HAP-1 (cell line): Measurements from ENCODE around the gene ADPGK.

Source experiments
- DNase-seq, 2 experiments: peaks; one replicate each; pipeline ENCODE4 v3.0.0-alpha.2; 2016 to 2020; ENCODE audit warnings: low spot score in 2 of 2
- H3K27me3 ChIP-seq: fragments of 250-450 bp; sonication (Bioruptor Pico); 2 replicates; pipeline ENCODE4 v1.5.1; 2020; ENCODE audit warnings: low read depth, mild to moderate bottlenecking, moderate library complexity
- H3K36me3 ChIP-seq: fragments of 250-450 bp; sonication (Bioruptor Pico); replicated peaks from 2 replicates; pipeline ENCODE4 v1.5.1; 2020; ENCODE audit warnings: mild to moderate bottlenecking
- H3K4me1 ChIP-seq: fragments of 250-450 bp; sonication (Bioruptor Pico); 2 replicates; pipeline ENCODE4 v1.5.1; 2020; ENCODE audit warnings: mild to moderate bottlenecking
- H3K4me3 ChIP-seq: fragments of 250-450 bp; sonication (Bioruptor Pico); 2 replicates; pipeline ENCODE4 v1.5.1; 2020; ENCODE audit warnings: mild to moderate bottlenecking, moderate library complexity
- H3K9me3 ChIP-seq: fragments of 250-450 bp; sonication (Bioruptor Pico); 2 replicates; pipeline ENCODE4 v1.5.1; 2020; ENCODE audit warnings: mild to moderate bottlenecking, moderate library complexity
- in situ Hi-C: fragments of 300-500 bp; cut with MboI; formaldehyde crosslinking; loops from 3 replicates; pipeline ENCODE4 v1.14.3; 2020; ENCODE audit warnings: low sequenced_read_pairs, inconsistent platforms, mixed read lengths

The ADPGK gene

GRCh38 chr15:72785432-72785831 lies 1.9 kb upstream of the ADPGK start:
- no peak overlapping the region for H3K4me3 ChIP-seq
- peaks cover 17% of the 10 kb centered on the region for H3K27me3 ChIP-seq
- DNase-seq, result no peak
- H3K9me3 ChIP-seq, result no peaks in the 10 kb centered on the region
- H3K4me1 ChIP-seq, result peaks cover 17% of the 10 kb centered on the region
- in situ Hi-C loops, result loop anchor here (25.0 kb wide), 1 partner anchor 1327 kb away; no protein-coding TSS in a partner anchor
- H3K36me3 ChIP-seq, result peaks cover 15% of the 10 kb centered on the region

GRCh38 chr15:72784456-72784876 lies 908 bp upstream of the ADPGK start:
- Histone ChIP-seq H3K27me3 (peaks cover 7% of the 10 kb centered on the region), H3K4me1 (peaks cover 17% of the 10 kb centered on the region)
- in situ Hi-C loops, result loop anchor here (25.0 kb wide), 1 partner anchor 1328 kb away; no protein-coding TSS in a partner anchor

GRCh38 chr15:72783004-72783639 lies 436 bp downstream of the ADPGK start:
- in situ Hi-C loops, result loop anchor here (25.0 kb wide), 1 partner anchor 1329 kb away; no protein-coding TSS in a partner anchor
- no peaks in the 10 kb centered on the region for H3K9me3 ChIP-seq
- peaks cover 17% of the 10 kb centered on the region for H3K4me1 ChIP-seq
- peak overlapping the region; percentile 90 for H3K4me3 ChIP-seq
- peak in 1 of 2 experiments; percentile 36 for DNase-seq
- no peaks in the 10 kb centered on the region for H3K27me3 ChIP-seq
- peaks cover 27% of the 10 kb centered on the region for H3K36me3 ChIP-seq

More at GRCh38 chr15:72784456-72784876, 908 bp upstream of the ADPGK start:
- H3K4me3 ChIP-seq, result peak overlapping the region; percentile 90
- H3K36me3 ChIP-seq, result peaks cover 23% of the 10 kb centered on the region
- H3K9me3 ChIP-seq, result no peaks in the 10 kb centered on the region
- DNase-seq, result no peak

GRCh38 chr15:72782274-72783003 lies 1.1 kb downstream of the ADPGK start:
- in situ Hi-C loops, result loop anchor here (25.0 kb wide), 1 partner anchor 1330 kb away; no protein-coding TSS in a partner anchor

GRCh38 chr15:72781631-72782030 lies 1.9 kb downstream of the ADPGK start:
- Histone ChIP-seq H3K36me3 (peaks cover 41% of the 10 kb centered on the region), H3K4me3 (peak overlapping the region; percentile 90), H3K4me1 (peaks cover 17% of the 10 kb centered on the region), H3K9me3 (no peaks in the 10 kb centered on the region), H3K27me3 (no peaks in the 10 kb centered on the region)
- in situ Hi-C loops, result loop anchor here (25.0 kb wide), 1 partner anchor 1331 kb away; no protein-coding TSS in a partner anchor
- peak; percentile 54 to 85 for DNase-seq

More at GRCh38 chr15:72782274-72783003, 1.1 kb downstream of the ADPGK start:
- peaks cover 17% of the 10 kb centered on the region for H3K4me1 ChIP-seq
- H3K36me3 ChIP-seq, result peaks cover 33% of the 10 kb centered on the region
- H3K4me3 ChIP-seq, result peak overlapping the region; percentile 90
- no peaks in the 10 kb centered on the region for H3K27me3 ChIP-seq
- no peaks in the 10 kb centered on the region for H3K9me3 ChIP-seq
- DNase-seq, result peak in 1 of 2 experiments; percentile 42

- in situ Hi-C loops, result loop anchor here (25.0 kb wide), 1 partner anchor 1334 kb away; no protein-coding TSS in a partner anchor
- DNase-seq, result no peak
- Histone ChIP-seq H3K36me3 (peaks cover 55% of the 10 kb centered on the region), H3K9me3 (no peaks in the 10 kb centered on the region), H3K4me3 (no peak overlapping the region), H3K4me1 (peaks cover 14% of the 10 kb centered on the region), H3K27me3 (no peaks in the 10 kb centered on the region)
Observed at GRCh38 chr15:72778796-72779195, 4.8 kb downstream of the ADPGK start.

GRCh38 chr15:72774696-72775383 lies 8.7 kb downstream of the ADPGK start:
- no peaks in the 10 kb centered on the region for H3K9me3 ChIP-seq
- no peaks in the 10 kb centered on the region for H3K27me3 ChIP-seq
- no peak for DNase-seq
- peaks cover 70% of the 10 kb centered on the region for H3K36me3 ChIP-seq
- no peak overlapping the region for H3K4me3 ChIP-seq
- in situ Hi-C loops, result loop anchor here (25.0 kb wide), 1 partner anchor 1337 kb away; no protein-coding TSS in a partner anchor
- peaks cover 11% of the 10 kb centered on the region for H3K4me1 ChIP-seq

GRCh38 chr15:72771329-72771725 lies 12.2 kb downstream of the ADPGK start:
- DNase-seq, result peak in 1 of 2 experiments; percentile 64
- Histone ChIP-seq H3K27me3 (no peaks in the 10 kb centered on the region), H3K4me3 (no peak overlapping the region), H3K9me3 (no peaks in the 10 kb centered on the region), H3K4me1 (peaks cover 11% of the 10 kb centered on the region), H3K36me3 (peaks cover 77% of the 10 kb centered on the region)
- in situ Hi-C loops, result no loop called here

GRCh38 chr15:72770673-72771328 lies 12.8 kb downstream of the ADPGK start:
- no peak overlapping the region for H3K4me3 ChIP-seq
- H3K9me3 ChIP-seq, result no peaks in the 10 kb centered on the region
- no peak for DNase-seq
- no peaks in the 10 kb centered on the region for H3K27me3 ChIP-seq
- peaks cover 11% of the 10 kb centered on the region for H3K4me1 ChIP-seq
- in situ Hi-C loops, result no loop called here
- peaks cover 83% of the 10 kb centered on the region for H3K36me3 ChIP-seq

GRCh38 chr15:72766780-72767179 lies 16.8 kb downstream of the ADPGK start:
- H3K4me3 ChIP-seq, result no peak overlapping the region
- DNase-seq, result no peak
- in situ Hi-C loops, result no loop called here
- no peaks in the 10 kb centered on the region for H3K9me3 ChIP-seq
- H3K27me3 ChIP-seq, result no peaks in the 10 kb centered on the region
- H3K36me3 ChIP-seq, result peaks cover 82% of the 10 kb centered on the region
- H3K4me1 ChIP-seq, result peaks cover 9% of the 10 kb centered on the region

GRCh38 chr15:72766025-72766424 lies 17.5 kb downstream of the ADPGK start:
- in situ Hi-C loops, result no loop called here

GRCh38 chr15:72764656-72765055 lies 18.9 kb downstream of the ADPGK start:
- no peaks in the 10 kb centered on the region for H3K9me3 ChIP-seq
- in situ Hi-C loops, result no loop called here
- DNase-seq, result no peak
- peaks cover 78% of the 10 kb centered on the region for H3K36me3 ChIP-seq
- H3K27me3 ChIP-seq, result no peaks in the 10 kb centered on the region
- H3K4me1 ChIP-seq, result no peaks in the 10 kb centered on the region
- no peak overlapping the region for H3K4me3 ChIP-seq

More at GRCh38 chr15:72766025-72766424, 17.5 kb downstream of the ADPGK start:
- no peaks in the 10 kb centered on the region for H3K9me3 ChIP-seq
- DNase-seq, result no peak
- peaks cover 78% of the 10 kb centered on the region for H3K36me3 ChIP-seq
- peaks cover 1% of the 10 kb centered on the region; the same call in 1 of the 2 replicates for H3K4me1 ChIP-seq
- no peak overlapping the region for H3K4me3 ChIP-seq
- H3K27me3 ChIP-seq, result no peaks in the 10 kb centered on the region
